HCT116 (cell line): Measurements from ENCODE around the gene EEF1A2. TPM values are rescaled to one million over a fixed set of nuclear protein-coding genes. Genes with fewer than 3 reads are reported as not detected.

ENCODE experiments used
- ATAC-seq: fragments of 200-7000 bp; cut with Tn5 transposase; 2 replicates; pipeline ENCODE4 v1.9.1; 2020; ENCODE audit warnings: mild to moderate bottlenecking, moderate library complexity
- BruUV-seq: library from RNA; stranded (reverse); fragments of 400-500 nt; replicated peaks from 2 replicates; lab custom pipeline; 2021; lab: Mats Ljungman, UMichigan
- CTCF ChIA-PET: fragments of 300-600 bp; sonication (Branson Sonifier 250); formaldehyde crosslinking; loops from one replicate; lab custom pipeline; 2021; ENCODE audit warnings: antibody characterized with exemption; lab: Charles Lee
- POLR2A ChIA-PET: fragments of 300-600, 350-600 bp; sonication (Branson Sonifier 250); formaldehyde crosslinking; loops from one replicate; lab custom pipeline; 2021; ENCODE audit warnings: antibody characterized with exemption; lab: Charles Lee
- RAD21 ChIA-PET, 2 experiments: fragments of 300-600 bp; sonication (Branson Sonifier 250); formaldehyde crosslinking; loops; one replicate each; lab custom pipeline; 2023; ENCODE audit warnings: low total read pairs in 2 of 2; ENCODE audit not compliant: uncharacterized antibody in 2 of 2, unreplicated experiment in 2 of 2, low non-redundant PET in 1 of 2; lab: Charles Lee
- DNase-seq: peaks from one replicate; pipeline ENCODE4 v3.0.0-alpha.2; 2010; ENCODE audit warnings: low read depth, low spot score
- H2AFZ ChIP-seq: fragments of 200-600 bp; shearing (Covaris generic), sonication (generic); 2 replicates; pipeline ENCODE4 v1.6.1; 2017; ENCODE audit warnings: low read depth, mixed run types, mixed read lengths, antibody characterized with exemption, low read length; ENCODE audit not compliant: poor library complexity, severe bottlenecking
- H3K27ac ChIP-seq: 2 replicates; pipeline ENCODE4 v1.5.1; 2012; ENCODE audit warnings: low read depth, low read length
- H3K27me3 ChIP-seq: fragments of 200-600 bp; sonication (generic); 2 replicates; pipeline ENCODE4 v1.6.1; 2016; ENCODE audit warnings: mixed run types, low read length, mixed read lengths; ENCODE audit not compliant: insufficient read depth
- H3K36me3 ChIP-seq, 2 experiments: fragments of 200-500 bp in 1 of 2; fragments of 200-600 bp in 1 of 2; sonication (Bioruptor generic) in 1 of 2; sonication (generic) in 1 of 2; 2 replicates each; pipeline versions ENCODE4 v1.5.1 to v1.6.1; 2014 to 2016; ENCODE audit warnings: low read length in 2 of 2, inconsistent platforms in 1 of 2, mixed read lengths in 1 of 2, mixed run types in 1 of 2; ENCODE audit not compliant: insufficient read depth in 2 of 2, control insufficient read depth in 1 of 2
- H3K4me1 ChIP-seq, 2 experiments: fragments of 200-600 bp in 1 of 2; sonication (generic) in 1 of 2; 2 replicates each; pipeline versions ENCODE4 v1.5.1 to v1.6.1; 2012 to 2017; ENCODE audit warnings: low read length in 2 of 2, inconsistent platforms in 1 of 2, mild to moderate bottlenecking in 1 of 2, mixed read lengths in 1 of 2, mixed run types in 1 of 2, moderate library complexity in 1 of 2; ENCODE audit not compliant: insufficient read depth in 2 of 2, control insufficient read depth in 1 of 2
- H3K4me2 ChIP-seq: fragments of 200-600 bp; sonication (generic); 2 replicates; pipeline ENCODE4 v1.6.1; 2017; ENCODE audit warnings: mixed run types, low read length, mixed read lengths
- H3K4me3 ChIP-seq, 2 experiments: fragments of 200-600 bp in 1 of 2; sonication (generic) in 1 of 2; replicated peaks in 1 of 2; 2 replicates each; pipeline ENCODE4 v1.5.1; 2011 to 2016; ENCODE audit warnings: low read length in 2 of 2, control low read depth in 1 of 2, low read depth in 1 of 2, mild to moderate bottlenecking in 1 of 2, mixed read lengths in 1 of 2, mixed run types in 1 of 2
- H3K79me2 ChIP-seq: fragments of 200-600 bp; sonication (generic); 2 replicates; pipeline ENCODE4 v1.6.1; 2017; ENCODE audit warnings: mild to moderate bottlenecking, mixed run types, low read length, moderate library complexity, mixed read lengths; ENCODE audit not compliant: insufficient read depth
- H3K9ac ChIP-seq: fragments of 200-600 bp; sonication (generic); 2 replicates; pipeline ENCODE4 v1.6.1; 2016; ENCODE audit warnings: low read length, mixed read lengths
- H3K9me2 ChIP-seq: fragments of 200-600 bp; sonication (generic), shearing (Covaris generic); 2 replicates; pipeline ENCODE4 v1.6.1; 2017; ENCODE audit warnings: mixed run types, mild to moderate bottlenecking, moderate library complexity; ENCODE audit not compliant: insufficient read depth
- H3K9me3 ChIP-seq, 2 experiments: fragments of 200-500 bp in 1 of 2; fragments of 200-600 bp in 1 of 2; sonication (Bioruptor generic) in 1 of 2; sonication (generic) in 1 of 2; 2 replicates each; pipeline ENCODE4 v1.6.1; 2014 to 2017; ENCODE audit warnings: low read length in 2 of 2, mixed read lengths in 2 of 2, inconsistent platforms in 1 of 2, low read depth in 1 of 2, mild to moderate bottlenecking in 1 of 2, mixed run types in 1 of 2, moderate library complexity in 1 of 2; ENCODE audit not compliant: control insufficient read depth in 1 of 2, insufficient read depth in 1 of 2
- H4K20me1 ChIP-seq: fragments of 200-600 bp; sonication (generic), shearing (Covaris generic); 2 replicates; pipeline ENCODE4 v1.6.1; 2017; ENCODE audit warnings: mixed run types, mild to moderate bottlenecking, moderate library complexity; ENCODE audit not compliant: insufficient read depth
- EGR1 ChIP-seq: IDR thresholded peaks from 2 replicates; pipeline ENCODE4 v1.6.1; 2012; ENCODE audit warnings: low read depth
- ELF1 ChIP-seq: IDR thresholded peaks from 2 replicates; pipeline ENCODE4 v1.6.1; 2012; ENCODE audit warnings: low read depth, borderline replicate concordance
- EZH2phosphoT487 ChIP-seq: fragments of 200-600 bp; IDR thresholded peaks from 2 replicates; pipeline ENCODE4 v1.6.1; 2018; ENCODE audit warnings: antibody characterized with exemption, borderline replicate concordance
- FOSL1 ChIP-seq: IDR thresholded peaks from 2 replicates; pipeline ENCODE4 v1.6.1; 2012; ENCODE audit warnings: low read depth
- POLR2A ChIP-seq: IDR thresholded peaks from 2 replicates; pipeline ENCODE4 v1.7.0; 2011; ENCODE audit warnings: borderline replicate concordance; ENCODE audit not compliant: insufficient read depth, insufficient read length; ENCODE audit errors: extremely low read depth
- POLR2AphosphoS5 ChIP-seq: IDR thresholded peaks from 2 replicates; pipeline ENCODE4 v1.6.1; 2011; ENCODE audit warnings: mild to moderate bottlenecking, low read depth, low read length, moderate library complexity
- RAD21 ChIP-seq: IDR thresholded peaks from 2 replicates; pipeline ENCODE4 v1.6.1; 2012; ENCODE audit warnings: low read depth, mild to moderate bottlenecking
- SP1 ChIP-seq: IDR thresholded peaks from 2 replicates; pipeline ENCODE4 v1.6.1; 2012; ENCODE audit warnings: low read depth
- intact Hi-C: fragments of 100-400 bp; cut with micrococcal nuclease; formaldehyde crosslinking; loops from 2 replicates; pipeline ENCODE4 v1.10.0; 2022
- total RNA-seq: library from RNA; stranded (reverse); gene quantifications from one replicate; pipeline ENCODE4 v1.2.1, GENCODE V29; 2021; ENCODE audit not compliant: unreplicated experiment
- TF ChIP-seq, protein P1 (sequence below): IDR thresholded peaks from 2 replicates; pipeline ENCODE4 v1.6.1; 2012
- TF ChIP-seq, protein P2 (sequence below): IDR thresholded peaks from 2 replicates; pipeline ENCODE4 v1.6.1; 2011; ENCODE audit warnings: mild to moderate bottlenecking, low read length, moderate library complexity; ENCODE audit not compliant: insufficient replicate concordance; ENCODE audit errors: extremely low read depth

Gene EEF1A2
- total RNA-seq, 1 experiment from 2014 or later = 454 TPM

DNA sequence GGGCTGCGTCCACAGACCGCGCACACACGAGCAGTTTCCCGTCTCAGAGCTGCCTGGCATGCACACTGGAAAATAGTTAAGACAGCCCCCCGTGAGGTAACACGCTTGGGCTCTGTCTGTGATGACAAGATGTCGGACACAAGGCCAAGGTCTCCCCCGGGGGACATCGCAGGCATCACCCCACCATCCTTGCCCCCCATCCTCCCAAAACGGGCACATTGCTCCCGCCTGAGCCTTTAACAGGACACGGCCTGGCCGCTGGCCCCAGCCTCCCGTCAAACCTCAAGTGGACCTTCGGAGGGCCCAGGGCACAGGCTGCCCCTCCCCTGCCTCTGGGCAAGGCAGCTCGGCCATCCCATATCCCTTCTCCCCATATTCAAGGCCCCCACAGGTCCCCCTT is 32.0 kb downstream of the EEF1A2 start:
- Histone ChIP-seq H3K9me2 (no peaks in the 10 kb centered on the region), H3K9ac (no peak overlapping the region), H3K4me3 (no peak overlapping the region), H3K9me3 (no peaks in the 10 kb centered on the region), H3K27me3 (no peaks in the 10 kb centered on the region), H3K36me3 (no peaks in the 10 kb centered on the region), H3K27ac (no peak overlapping the region), H4K20me1 (no peaks in the 10 kb centered on the region)
- no peak for ATAC-seq
- RAD21 ChIA-PET = no interaction called here
- POLR2A ChIA-PET = no interaction called here
- no peak for TF ChIP-seq POLR2AphosphoS5
- TF ChIP-seq, protein P1, sequence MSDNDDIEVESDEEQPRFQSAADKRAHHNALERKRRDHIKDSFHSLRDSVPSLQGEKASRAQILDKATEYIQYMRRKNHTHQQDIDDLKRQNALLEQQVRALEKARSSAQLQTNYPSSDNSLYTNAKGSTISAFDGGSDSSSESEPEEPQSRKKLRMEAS = no peak
- TF ChIP-seq, protein P2, sequence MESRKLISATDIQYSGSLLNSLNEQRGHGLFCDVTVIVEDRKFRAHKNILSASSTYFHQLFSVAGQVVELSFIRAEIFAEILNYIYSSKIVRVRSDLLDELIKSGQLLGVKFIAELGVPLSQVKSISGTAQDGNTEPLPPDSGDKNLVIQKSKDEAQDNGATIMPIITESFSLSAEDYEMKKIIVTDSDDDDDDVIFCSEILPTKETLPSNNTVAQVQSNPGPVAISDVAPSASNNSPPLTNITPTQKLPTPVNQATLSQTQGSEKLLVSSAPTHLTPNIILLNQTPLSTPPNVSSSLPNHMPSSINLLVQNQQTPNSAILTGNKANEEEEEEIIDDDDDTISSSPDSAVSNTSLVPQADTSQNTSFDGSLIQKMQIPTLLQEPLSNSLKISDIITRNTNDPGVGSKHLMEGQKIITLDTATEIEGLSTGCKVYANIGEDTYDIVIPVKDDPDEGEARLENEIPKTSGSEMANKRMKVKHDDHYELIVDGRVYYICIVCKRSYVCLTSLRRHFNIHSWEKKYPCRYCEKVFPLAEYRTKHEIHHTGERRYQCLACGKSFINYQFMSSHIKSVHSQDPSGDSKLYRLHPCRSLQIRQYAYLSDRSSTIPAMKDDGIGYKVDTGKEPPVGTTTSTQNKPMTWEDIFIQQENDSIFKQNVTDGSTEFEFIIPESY = no peak
- no peak for TF ChIP-seq RAD21
- no peak for TF ChIP-seq FOSL1
- no peak for TF ChIP-seq POLR2A
- TF ChIP-seq ELF1 = no peak
- TF ChIP-seq EGR1 = no peak
- TF ChIP-seq EZH2phosphoT487 = no peak
- TF ChIP-seq SP1 = no peak
- TF ChIP-seq, all 23 proteins: peak for 0
- CTCF ChIA-PET = no interaction called here
- Histone ChIP-seq H3K4me2 (no peak overlapping the region), H3K4me1 (peaks cover 4 to 19% of the 10 kb centered on the region in 2 experiments; a peak in 2 of 4 replicates), H3K79me2 (peaks cover 80% of the 10 kb centered on the region), H2AFZ (no peak overlapping the region)
- intact Hi-C loops = no loop called here
- BruUV-seq = no TSS peak
- no peak for DNase-seq
